Measurements from ENCODE around the gene BCDIN3D. TPM values are rescaled to one million over a fixed set of nuclear protein-coding genes. Genes with fewer than 3 reads are reported as not detected.

BCDIN3D gene
- total and polyA plus RNA-seq, 2 of the 8 experiments (the other 6 are each of a cell fraction or from before 2014, with no cell fraction given), result 1.6 to 2.4 TPM

GRCh38 chr12:49795654-49796105 lies 47.2 kb downstream of the BCDIN3D start (continued):
- TF ChIP-seq HDAC6 (IDR thresholded peaks at IDR 0.05; ENCODE audit: low read depth, low read length) (no peak), KDM4A (IDR thresholded peaks at IDR 0.05; ENCODE audit: low read depth, low read length, severe bottlenecking) (no peak), PHF8 (conservative IDR thresholded peaks at IDR 0.05; ENCODE audit: low read depth, low read length) (no peak), TAF7 (optimal IDR thresholded peaks at IDR 0.05; ENCODE audit: borderline replicate concordance, low read depth, low read length) (no peak), NANOG (IDR thresholded peaks at IDR 0.05; ENCODE audit: insufficient read depth, low read depth, low read length, poor library complexity, severe bottlenecking) (no peak), HDAC2 (IDR thresholded peaks at IDR 0.05; ENCODE audit: borderline replicate concordance in 1 of 2, low read depth in 2 of 2, low read length in 2 of 2) (no peak)

All from H1 (cell line).